ENCODE data around the gene DLGAP4.
A peak's percentile ranks its signal among the peaks of the same experiment; 100 is the strongest.
"Not testable (repeated sequence)": the region's sequence is repeated elsewhere in the genome, so short reads cannot be mapped to it uniquely, and the experiment has no call there.

DLGAP4 gene

GRCh38 chr20:36496707-36497669 lies 190.8 kb downstream of the DLGAP4 start:
- CTCF ChIA-PET: no interaction called here
- Mint-ChIP-seq H3K9me3 (no peaks in the 10 kb centered on the region), H3K4me1 (peaks cover 14% of the 10 kb centered on the region), H3K4me3 (no peak overlapping the region), H3K36me3 (peaks cover 9% of the 10 kb centered on the region), H3K27me3 (no peaks in the 10 kb centered on the region), H3K27ac (no peak overlapping the region)
- no peak for DNase-seq

GRCh38 chr20:36497856-36498255 lies 191.7 kb downstream of the DLGAP4 start:
- H3K9me3 Mint-ChIP-seq: no peaks in the 10 kb centered on the region
- CTCF ChIA-PET: no interaction called here
- H3K4me1 Mint-ChIP-seq: peaks cover 5% of the 10 kb centered on the region
- H3K27me3 Mint-ChIP-seq: no peaks in the 10 kb centered on the region
- no peak overlapping the region for H3K27ac Mint-ChIP-seq
- DNase-seq: no peak
- H3K4me3 Mint-ChIP-seq: no peak overlapping the region
- H3K36me3 Mint-ChIP-seq: peaks cover 9% of the 10 kb centered on the region

DNA sequence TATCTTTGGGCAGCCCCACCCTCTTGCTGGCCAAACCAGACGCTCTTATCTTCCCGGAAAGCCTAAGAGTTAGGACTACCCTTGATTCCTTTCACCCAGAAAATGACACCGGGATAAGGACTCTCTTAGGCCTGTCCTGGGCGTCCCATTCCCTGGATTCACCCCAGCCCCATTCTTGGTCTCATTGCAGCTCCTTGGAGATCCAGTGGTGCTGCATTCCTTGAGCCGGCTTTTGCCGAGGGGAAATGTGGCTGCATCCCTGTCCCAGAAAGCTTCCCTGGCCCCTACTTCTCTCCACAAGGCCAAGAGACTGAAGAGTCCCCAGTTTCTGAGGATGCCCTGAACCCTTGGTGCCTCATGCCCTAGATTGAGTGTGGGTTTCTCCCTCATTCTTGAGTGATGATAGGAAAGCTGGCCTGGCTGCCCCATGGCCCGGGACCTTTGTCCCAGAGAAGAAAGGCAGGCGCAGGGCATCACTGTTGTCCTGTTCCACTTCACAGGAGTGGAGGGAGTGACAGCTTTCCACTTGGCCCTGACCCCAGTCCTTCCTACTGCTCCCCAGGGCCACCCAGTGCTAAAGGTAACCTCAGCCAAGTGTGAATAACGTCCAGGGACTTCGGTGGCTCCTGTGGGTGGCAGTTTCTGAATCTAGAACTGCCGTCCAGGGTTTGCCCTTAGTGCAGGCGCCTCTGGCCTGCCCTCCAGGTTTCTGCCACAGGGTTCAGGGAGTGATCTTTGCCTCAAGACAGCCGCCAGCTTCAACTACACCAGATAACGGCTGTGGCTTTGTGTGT lies 192.4 kb downstream of the DLGAP4 start:
- no peaks in the 10 kb centered on the region for H3K27me3 Mint-ChIP-seq
- H3K9me3 Mint-ChIP-seq: no peaks in the 10 kb centered on the region
- H3K4me3 Mint-ChIP-seq: no peak overlapping the region
- no peaks in the 10 kb centered on the region for H3K4me1 Mint-ChIP-seq
- CTCF ChIA-PET: no interaction called here
- peak overlapping the region; percentile 24 for H3K27ac Mint-ChIP-seq
- H3K36me3 Mint-ChIP-seq: peaks cover 13% of the 10 kb centered on the region
- DNase-seq: no peak

- CTCF ChIA-PET: no interaction called here
- Mint-ChIP-seq H3K27me3 (no peaks in the 10 kb centered on the region), H3K4me3 (no peak overlapping the region), H3K27ac (peak overlapping the region; percentile 24), H3K4me1 (no peaks in the 10 kb centered on the region), H3K36me3 (peaks cover 13% of the 10 kb centered on the region), H3K9me3 (no peaks in the 10 kb centered on the region)
- no peak for DNase-seq
Observed at GRCh38 chr20:36499211-36499610, 193.1 kb downstream of the DLGAP4 start.

- Mint-ChIP-seq H3K27me3 (no peaks in the 10 kb centered on the region), H3K27ac (no peak overlapping the region), H3K4me3 (no peak overlapping the region), H3K9me3 (no peaks in the 10 kb centered on the region), H3K36me3 (peaks cover 13% of the 10 kb centered on the region), H3K4me1 (no peaks in the 10 kb centered on the region)
- no peak for DNase-seq
- CTCF ChIA-PET: no interaction called here
Observed at GRCh38 chr20:36499723-36500501, 193.8 kb downstream of the DLGAP4 start.

DNA sequence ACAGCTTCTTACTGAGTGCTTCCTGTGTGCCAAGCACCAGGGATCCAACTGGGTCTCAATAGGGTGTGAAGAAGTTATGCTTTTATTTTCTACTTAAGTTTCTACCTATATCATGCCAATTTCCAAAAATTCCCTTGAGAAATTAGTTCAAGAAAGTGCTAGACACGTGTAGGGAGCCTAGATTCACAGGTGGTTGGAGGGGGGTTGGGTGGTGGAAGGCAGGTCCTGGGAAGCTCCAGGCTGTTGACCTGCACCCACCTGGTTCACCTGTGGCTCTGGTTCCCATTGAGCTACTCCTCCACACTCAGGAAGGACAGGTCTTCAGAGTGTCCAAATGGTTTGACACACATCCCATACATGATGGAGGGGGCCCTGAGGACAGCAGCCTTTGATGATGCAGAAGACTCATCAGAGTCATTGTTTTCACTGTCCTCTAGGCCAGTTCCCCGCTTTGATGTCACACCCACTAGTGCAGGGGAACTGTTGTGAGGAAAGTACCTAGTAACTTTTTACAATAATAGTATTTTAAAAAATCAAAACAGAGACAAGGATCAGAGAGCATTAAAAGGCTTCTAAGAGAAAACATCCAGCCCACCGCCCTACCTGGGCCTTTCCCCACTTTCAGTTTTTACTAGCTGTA lies 195.3 kb downstream of the DLGAP4 start:
- Mint-ChIP-seq H3K36me3 (peaks cover 13% of the 10 kb centered on the region), H3K27me3 (no peaks in the 10 kb centered on the region), H3K27ac (no peak overlapping the region), H3K4me3 (no peak overlapping the region), H3K9me3 (no peaks in the 10 kb centered on the region), H3K4me1 (peaks cover 5% of the 10 kb centered on the region)
- no peak for DNase-seq
- CTCF ChIA-PET: interaction anchor here (1.5 kb wide), 1 partner anchor 16 kb away, joined by 4 read pairs; no protein-coding TSS in a partner anchor

DNA sequence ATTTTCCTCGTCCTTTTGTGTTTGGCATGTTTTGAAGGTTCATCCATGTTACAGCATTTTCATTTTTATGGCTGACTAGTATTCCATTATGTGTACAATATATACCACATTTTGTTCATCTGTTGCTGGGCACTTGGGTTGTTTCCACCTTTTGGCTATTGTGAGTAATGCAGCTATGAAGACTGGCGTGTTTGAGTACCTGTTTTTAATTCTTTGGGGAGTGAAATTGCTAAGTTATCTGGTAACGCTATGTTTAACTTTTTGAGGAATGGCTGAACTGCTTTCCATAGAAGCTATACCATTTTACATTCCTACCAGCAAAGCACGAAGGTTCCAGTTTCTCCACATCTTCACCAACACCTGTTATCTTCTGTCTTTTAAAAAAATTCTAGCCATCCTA lies 198.2 kb downstream of the DLGAP4 start:
- CTCF ChIA-PET: no interaction called here
- no peak overlapping the region for H3K27ac Mint-ChIP-seq
- peaks cover 14% of the 10 kb centered on the region for H3K36me3 Mint-ChIP-seq

GRCh38 chr20:36506253-36506652 lies 200.1 kb downstream of the DLGAP4 start:
- H3K36me3 Mint-ChIP-seq: peaks cover 10% of the 10 kb centered on the region
- CTCF ChIA-PET: interaction anchor here (0.9 to 1.5 kb wide), 7 partner anchors 25 to 302 kb away, joined by 3 to 5 read pairs (median 4); no protein-coding TSS in a partner anchor
- H3K4me3 Mint-ChIP-seq: no peak overlapping the region
- DNase-seq: no peak
- no peak overlapping the region for H3K27ac Mint-ChIP-seq
- no peaks in the 10 kb centered on the region for H3K9me3 Mint-ChIP-seq
- H3K27me3 Mint-ChIP-seq: no peaks in the 10 kb centered on the region
- H3K4me1 Mint-ChIP-seq: peaks cover 9% of the 10 kb centered on the region

More for the DNA sequence above, 198.2 kb downstream of the DLGAP4 start:
- Mint-ChIP-seq H3K4me1 (peaks cover 9% of the 10 kb centered on the region), H3K27me3 (no peaks in the 10 kb centered on the region), H3K4me3 (no peak overlapping the region), H3K9me3 (no peaks in the 10 kb centered on the region)
- DNase-seq: no peak

- H3K36me3 Mint-ChIP-seq: peaks cover 15% of the 10 kb centered on the region
Observed at GRCh38 chr20:36507746-36508145, 201.6 kb downstream of the DLGAP4 start.

DNA sequence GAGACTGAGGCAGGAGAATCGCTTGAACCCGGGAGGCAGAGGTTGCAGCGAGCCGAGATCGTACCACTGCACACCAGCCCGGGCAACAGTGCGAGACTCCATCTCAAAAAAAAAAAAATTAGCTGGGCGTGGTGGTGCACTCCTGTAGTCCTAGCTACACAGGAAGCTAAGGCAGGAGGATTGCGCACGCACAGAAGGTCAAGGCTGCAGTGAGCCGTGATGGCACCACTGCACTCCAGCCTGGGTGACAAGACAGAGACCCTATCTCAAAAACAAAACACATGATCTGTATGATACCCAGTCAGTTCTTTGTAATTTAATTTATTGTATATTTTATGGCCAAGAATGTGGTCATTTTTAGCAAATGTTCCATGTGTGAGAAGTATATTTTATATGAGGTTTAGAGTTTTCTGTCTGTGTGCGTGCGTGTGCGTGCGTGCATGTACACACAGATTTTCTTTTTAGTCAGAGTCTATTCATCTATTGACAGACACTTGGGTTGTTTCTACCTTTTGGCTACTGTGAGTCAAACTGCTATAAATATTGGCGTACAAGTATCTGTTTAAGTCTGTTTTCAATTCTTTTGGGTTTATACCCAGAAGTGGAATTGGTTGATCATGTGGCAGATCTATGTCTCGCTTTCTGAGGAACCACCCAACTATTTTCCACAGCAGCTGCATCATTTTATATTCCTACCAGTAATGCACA lies 213.0 kb downstream of the DLGAP4 start:
- Mint-ChIP-seq H3K36me3 (peaks cover 4% of the 10 kb centered on the region), H3K4me3 (no peak overlapping the region), H3K4me1 (no peaks in the 10 kb centered on the region), H3K27ac (no peak overlapping the region), H3K27me3 (no peaks in the 10 kb centered on the region), H3K9me3 (no peaks in the 10 kb centered on the region)
- no peak for DNase-seq
- CTCF ChIA-PET: no interaction called here

More at GRCh38 chr20:36507746-36508145, 201.6 kb downstream of the DLGAP4 start:
- no peaks in the 10 kb centered on the region for H3K9me3 Mint-ChIP-seq
- no peak for DNase-seq
- no peak overlapping the region for H3K27ac Mint-ChIP-seq
- no peak overlapping the region for H3K4me3 Mint-ChIP-seq
- peaks cover 9% of the 10 kb centered on the region for H3K4me1 Mint-ChIP-seq
- CTCF ChIA-PET: no interaction called here
- no peaks in the 10 kb centered on the region for H3K27me3 Mint-ChIP-seq

GRCh38 chr20:36519944-36520343 lies 213.8 kb downstream of the DLGAP4 start:
- DNase-seq: no peak
- no peak overlapping the region for H3K4me3 Mint-ChIP-seq
- H3K36me3 Mint-ChIP-seq: peaks cover 4% of the 10 kb centered on the region
- H3K9me3 Mint-ChIP-seq: no peaks in the 10 kb centered on the region
- no peaks in the 10 kb centered on the region for H3K4me1 Mint-ChIP-seq
- CTCF ChIA-PET: interaction anchor here (0.7 to 1.2 kb wide), 2 partner anchors 54 to 527 kb away, joined by 3 read pairs; no protein-coding TSS in a partner anchor
- H3K27ac Mint-ChIP-seq: no peak overlapping the region
- H3K27me3 Mint-ChIP-seq: no peaks in the 10 kb centered on the region

GRCh38 chr20:36521526-36521925 lies 215.4 kb downstream of the DLGAP4 start:
- DNase-seq: no peak
- H3K4me1 Mint-ChIP-seq: no peaks in the 10 kb centered on the region
- CTCF ChIA-PET: interaction anchor here (1.1 kb wide), 1 partner anchor 44 kb away, joined by 3 read pairs; no protein-coding TSS in a partner anchor
- no peak overlapping the region for H3K27ac Mint-ChIP-seq
- H3K9me3 Mint-ChIP-seq: no peaks in the 10 kb centered on the region
- H3K27me3 Mint-ChIP-seq: no peaks in the 10 kb centered on the region
- H3K36me3 Mint-ChIP-seq: peaks cover 7% of the 10 kb centered on the region
- no peak overlapping the region for H3K4me3 Mint-ChIP-seq

DNA sequence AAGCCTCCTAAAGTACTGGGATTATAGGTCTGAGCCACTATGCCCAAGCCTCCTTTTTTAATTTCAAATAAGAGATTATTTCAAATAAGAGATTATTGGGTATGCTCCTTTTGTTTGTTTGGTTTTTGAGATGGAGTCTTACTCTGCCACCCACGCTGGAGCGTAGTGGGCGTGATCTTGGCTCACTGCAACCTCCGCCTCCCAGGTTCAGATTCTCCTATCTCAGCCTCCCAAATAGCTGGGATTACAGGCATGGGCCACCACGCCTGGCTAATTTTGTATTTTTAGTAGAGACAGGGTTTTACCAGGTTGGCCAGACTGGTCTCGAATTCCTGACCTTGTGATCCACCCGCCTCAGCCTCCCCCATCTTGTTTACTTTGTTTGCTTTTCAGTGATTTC lies 216.3 kb downstream of the DLGAP4 start:
- H3K27me3 Mint-ChIP-seq, CTCF ChIA-PET, H3K9me3 Mint-ChIP-seq, H3K4me3 Mint-ChIP-seq, H3K27ac Mint-ChIP-seq, H3K36me3 Mint-ChIP-seq, DNase-seq, H3K4me1 Mint-ChIP-seq: not testable (repeated sequence)

Measured in activated naive CD4-positive, alpha-beta T cell treated with anti-CD3 and anti-CD28 coated beads, Interleukin-2, amount 10 ng/mL, durations not matched to agents 7 days and 5 days (primary cell).